ENCODE data around the gene MBIP.
"Not testable (repeated sequence)": the region's sequence is repeated elsewhere in the genome, so short reads cannot be mapped to it uniquely, and the experiment has no call there.

Gene MBIP, protein sequence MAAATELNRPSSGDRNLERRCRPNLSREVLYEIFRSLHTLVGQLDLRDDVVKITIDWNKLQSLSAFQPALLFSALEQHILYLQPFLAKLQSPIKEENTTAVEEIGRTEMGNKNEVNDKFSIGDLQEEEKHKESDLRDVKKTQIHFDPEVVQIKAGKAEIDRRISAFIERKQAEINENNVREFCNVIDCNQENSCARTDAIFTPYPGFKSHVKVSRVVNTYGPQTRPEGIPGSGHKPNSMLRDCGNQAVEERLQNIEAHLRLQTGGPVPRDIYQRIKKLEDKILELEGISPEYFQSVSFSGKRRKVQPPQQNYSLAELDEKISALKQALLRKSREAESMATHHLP

DNA sequence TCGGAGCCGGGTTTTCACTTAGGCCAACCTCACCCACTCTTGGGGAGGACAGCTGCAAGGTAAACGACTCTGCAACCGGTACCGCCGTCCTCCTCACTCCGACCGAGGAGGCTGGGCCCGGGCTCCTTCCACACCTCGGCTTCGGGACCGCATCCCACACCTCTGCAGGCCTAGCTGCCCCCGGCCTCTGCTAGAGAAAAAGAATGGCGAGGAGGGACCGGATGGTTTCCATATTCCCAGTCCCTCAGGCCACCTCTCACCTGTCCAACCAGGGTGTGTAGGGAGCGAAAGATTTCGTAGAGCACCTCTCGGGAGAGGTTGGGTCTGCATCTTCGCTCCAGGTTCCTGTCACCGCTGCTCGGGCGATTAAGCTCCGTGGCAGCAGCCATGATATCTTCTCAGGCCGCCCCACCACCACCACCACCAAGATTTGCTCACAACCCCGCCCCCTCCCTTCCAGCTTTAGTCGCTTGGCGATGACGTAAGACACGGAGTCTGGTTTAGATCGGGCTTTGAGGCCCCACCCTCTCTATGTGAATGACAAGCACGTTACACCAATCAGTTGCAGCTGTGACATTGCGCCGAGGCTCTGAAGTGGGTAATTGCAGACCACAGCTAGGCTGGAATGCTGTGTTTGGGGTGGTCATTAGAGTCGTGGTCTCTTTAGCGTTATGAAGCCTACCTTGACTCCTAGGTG lies at the start of gene MBIP:
Gene MBIP (minus strand): TSS at position 438 of the 697 bp plus-strand sequence. CDS start 49 bp downstream, at position 389.
- DNase-seq, result peak; percentile 82

DNA sequence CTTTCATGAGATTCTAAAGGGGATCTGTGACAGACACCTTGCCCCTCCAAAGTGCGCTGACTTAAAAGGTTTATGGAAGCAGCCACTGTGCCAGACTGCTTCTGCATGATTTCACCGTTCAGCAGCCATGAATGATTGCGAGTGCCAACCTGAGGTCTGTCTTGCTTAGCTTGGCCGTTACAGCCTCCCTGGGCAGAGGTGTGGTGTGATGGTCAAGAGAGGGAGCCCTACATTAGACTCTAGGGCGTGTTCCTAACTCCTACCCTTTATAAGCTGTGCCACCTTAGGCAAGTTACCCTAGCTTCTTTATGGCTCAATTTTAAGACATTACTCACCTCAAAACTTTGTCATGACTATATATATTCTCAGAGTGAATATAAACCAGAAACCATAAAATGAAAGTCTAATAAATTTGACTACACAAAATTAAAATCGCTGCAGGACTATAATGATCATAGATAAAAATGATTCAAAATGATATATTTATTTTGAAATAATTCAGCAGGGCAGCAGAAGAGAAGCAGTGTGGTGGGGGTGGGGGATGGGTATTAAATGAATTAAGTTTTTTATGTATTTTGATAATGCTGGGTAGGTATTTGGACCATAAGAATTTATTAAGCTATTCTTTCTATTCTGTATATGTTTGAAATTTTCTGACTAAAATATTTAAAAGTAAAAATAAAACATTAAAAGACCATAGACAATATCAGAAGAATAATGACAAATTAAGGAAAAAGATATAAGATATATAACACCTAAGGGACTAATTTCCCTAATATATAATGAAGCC lies 47.7 kb upstream of the MBIP start:
- DNase-seq, result no peak

DNA sequence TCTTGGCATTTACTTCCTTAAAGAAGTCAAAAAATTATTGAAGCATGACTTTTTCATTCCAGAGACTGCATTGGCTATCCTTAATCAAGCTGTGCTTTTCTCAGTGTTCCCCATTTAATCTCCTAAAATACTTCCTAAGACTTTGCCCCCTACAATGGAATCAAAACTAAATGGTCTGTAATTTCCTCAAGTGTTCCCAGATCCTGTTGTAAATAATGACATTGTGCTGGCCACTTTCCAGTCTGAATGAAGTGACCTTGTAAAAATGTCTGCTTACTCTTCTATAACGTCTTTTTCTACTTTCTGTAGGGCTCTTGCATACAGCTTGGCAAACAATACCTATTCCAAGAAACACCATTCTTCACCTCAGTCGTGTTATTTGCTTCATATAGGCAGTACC lies 45.3 kb upstream of the MBIP start:
- DNase-seq, result no peak

DNA sequence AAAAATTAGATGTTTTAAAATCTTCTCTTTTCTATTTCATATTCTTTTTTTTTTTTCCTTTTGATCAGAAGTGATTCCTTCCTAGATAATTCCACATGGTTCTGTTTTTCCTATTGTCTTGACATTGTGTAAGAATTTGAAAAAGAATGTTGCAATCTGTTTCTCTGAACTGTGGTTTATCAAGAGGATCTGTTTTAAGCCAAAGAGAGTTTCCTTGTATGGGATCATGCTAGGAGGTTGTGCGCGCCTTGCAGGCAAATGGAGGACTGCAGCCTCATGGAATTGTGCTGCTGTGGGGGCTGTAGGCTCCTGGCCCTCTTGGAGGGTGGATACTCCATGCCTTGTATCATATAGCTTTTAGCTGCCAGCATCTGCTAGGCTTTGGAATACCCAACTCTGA lies 43.3 kb upstream of the MBIP start:
- DNase-seq, result no peak

- no peak for DNase-seq
Observed at GRCh38 chr14:36362648-36363047, 42.2 kb upstream of the MBIP start.

DNA sequence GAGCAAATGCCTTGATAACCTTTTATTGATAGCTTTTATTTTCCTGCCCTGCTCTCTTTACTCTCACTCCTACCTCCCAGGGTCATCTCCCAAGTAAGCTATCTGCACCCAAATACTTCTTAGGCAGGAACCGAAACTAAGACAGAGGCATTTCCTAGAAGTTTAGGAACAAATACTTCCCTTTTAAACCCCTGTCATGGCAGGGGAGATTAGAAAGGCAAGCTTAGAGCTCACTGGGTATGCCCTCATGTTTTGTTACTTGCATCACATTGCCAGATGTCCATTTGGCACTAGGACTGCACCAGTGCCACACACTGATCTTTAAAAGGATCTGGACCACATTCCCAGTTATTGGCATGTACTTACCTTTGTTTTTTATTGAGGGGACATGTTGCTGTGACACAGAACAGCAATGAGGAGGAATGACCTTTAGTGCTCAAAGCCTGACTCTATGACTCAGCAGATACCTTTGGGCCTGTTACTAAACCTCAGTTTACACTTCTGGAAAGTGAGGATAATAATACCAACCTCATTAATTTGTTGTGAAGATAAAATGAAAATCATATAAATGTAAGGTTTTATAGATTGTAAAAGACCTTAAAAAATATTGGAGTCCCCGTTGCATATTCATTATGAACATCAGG lies 40.9 kb upstream of the MBIP start:
- DNase-seq, result no peak

DNA sequence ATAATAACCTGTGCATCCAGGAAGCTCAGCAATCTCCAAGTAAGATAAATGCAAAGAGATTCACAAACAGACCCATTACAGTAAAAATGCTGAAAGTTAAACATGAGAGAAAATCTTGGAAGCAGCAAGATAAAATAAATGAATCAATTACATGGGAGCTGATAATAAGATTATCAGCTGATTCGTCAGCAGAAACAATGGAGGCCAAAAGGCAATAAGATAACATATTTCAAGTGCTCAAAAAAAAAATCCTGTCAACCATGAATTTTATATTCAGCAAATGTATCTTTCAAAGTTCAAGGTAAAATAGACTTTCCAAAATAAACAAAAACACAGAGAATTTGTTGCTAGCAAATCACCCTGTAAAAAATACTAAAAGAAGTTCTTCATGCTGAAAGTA lies 36.4 kb upstream of the MBIP start:
- DNase-seq, result no peak

GRCh38 chr14:36346052-36346451 lies 25.6 kb upstream of the MBIP start:
- no peak for DNase-seq

DNA sequence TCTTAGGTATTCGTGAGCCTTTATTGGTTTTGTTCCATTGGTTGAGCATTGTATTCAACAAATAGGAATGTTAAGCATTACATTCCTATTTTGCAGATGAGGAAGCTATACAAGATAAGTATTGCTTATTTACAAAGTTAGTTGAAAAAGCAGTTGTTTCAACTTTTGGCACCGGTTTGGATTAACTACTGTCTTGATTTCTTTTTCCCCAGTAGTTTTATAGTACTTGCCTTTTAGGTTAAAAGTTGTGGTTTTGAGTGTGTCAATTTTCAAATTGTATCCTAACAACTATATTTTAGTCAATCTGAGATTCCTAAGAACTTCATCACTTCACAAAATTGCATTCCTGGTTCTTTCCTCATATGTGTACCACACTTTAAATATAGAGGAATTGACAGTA lies 23.8 kb upstream of the MBIP start:
- DNase-seq, result no peak

GRCh38 chr14:36341811-36342210 lies 21.4 kb upstream of the MBIP start:
- not testable (repeated sequence) for DNase-seq

DNA sequence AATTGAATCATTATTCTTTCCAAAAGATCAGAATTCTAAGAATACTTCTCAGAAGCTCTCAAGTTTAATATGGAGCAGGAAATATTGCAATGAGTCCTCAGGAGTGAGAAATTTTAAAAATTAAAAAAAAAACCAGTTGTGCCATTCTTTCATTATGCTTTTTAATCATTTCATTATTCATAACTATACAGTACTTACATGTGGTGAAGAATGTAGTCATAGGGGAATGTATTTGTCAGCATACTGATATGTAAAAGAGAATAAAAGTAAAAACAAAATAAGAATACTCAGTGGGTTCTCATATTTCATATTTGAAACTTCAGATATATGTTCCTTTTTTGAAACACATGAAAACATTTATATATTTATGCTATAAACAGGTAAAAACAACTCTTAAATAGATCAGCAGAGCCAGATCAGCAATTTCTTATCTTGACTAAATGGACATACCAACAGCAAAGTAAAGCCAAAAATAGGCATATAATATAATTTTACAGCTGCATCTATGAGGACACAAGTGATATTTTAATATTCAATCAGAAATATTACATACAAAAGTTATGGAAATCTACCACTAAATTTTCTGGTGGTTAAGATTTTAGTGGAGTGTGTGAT lies 19.9 kb upstream of the MBIP start:
- DNase-seq, result no peak

GRCh38 chr14:36339816-36340215 lies 19.4 kb upstream of the MBIP start:
- no peak for DNase-seq

DNA sequence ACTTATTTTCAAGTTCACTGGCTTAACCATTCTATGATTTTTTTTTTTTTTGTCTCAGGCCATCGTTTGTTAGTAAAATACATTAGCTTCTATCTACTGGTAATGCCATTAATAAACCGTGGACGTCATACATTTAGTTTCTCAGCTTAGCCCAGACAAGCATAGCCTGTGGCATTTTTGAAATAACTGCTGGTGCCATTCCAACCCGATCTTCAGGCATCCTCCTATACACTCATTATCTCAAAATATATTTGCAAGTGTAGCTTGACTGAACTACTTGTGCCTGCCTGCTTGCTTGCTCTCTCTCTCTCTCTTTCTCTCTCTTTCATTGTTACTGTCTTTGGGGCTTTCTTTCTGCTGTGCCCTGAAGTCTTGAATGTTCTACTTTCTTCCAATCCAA lies 12.7 kb upstream of the MBIP start:
- DNase-seq, result no peak

DNA sequence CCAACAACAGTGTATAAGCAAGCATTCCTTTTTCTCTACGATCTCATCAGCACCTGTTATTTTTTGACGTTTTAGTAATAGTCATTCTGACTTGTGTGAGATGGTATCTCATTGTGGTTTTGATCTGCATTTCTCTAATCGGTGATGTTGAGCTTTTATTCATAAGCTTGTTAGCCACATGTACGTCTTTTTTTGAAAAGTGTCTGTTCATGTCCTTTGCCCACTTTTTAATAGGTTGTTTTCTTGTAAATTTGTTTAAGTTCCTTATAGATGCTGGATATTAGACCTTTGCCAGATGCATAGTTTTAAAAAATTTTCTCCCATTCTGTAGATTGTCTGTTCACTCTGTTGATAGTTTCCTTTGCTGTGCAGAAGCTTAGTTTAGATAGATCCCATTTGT lies 7.1 kb upstream of the MBIP start:
- not testable (repeated sequence) for DNase-seq

- no peak for DNase-seq
Observed at GRCh38 chr14:36325853-36326252, 5.4 kb upstream of the MBIP start.

- DNase-seq, result no peak
Observed at GRCh38 chr14:36324897-36325296, 4.5 kb upstream of the MBIP start.

GRCh38 chr14:36320897-36321381 lies 502 bp upstream of the MBIP start:
- no peak for DNase-seq

GRCh38 chr14:36319899-36320199 lies 588 bp downstream of the MBIP start:
- DNase-seq, result no peak

DNA sequence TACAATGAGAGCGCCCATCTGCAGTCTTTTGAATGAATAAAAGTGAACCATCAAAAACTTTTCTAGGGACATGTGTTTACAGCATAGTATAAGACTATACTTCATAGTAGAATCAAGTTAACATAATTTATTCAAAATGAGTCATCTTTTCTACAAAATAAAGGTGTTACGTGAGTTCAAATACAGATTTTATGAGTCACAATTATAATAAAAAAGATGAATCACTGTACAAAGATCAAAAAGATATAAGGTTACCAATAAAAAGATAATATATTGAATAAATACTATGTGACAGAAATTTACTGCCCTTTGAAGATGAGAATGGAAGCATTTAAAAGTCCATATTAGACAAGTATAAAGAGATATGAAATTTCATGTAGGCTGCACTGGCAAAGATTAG lies 2.8 kb downstream of the MBIP start:
- DNase-seq, result no peak

DNA sequence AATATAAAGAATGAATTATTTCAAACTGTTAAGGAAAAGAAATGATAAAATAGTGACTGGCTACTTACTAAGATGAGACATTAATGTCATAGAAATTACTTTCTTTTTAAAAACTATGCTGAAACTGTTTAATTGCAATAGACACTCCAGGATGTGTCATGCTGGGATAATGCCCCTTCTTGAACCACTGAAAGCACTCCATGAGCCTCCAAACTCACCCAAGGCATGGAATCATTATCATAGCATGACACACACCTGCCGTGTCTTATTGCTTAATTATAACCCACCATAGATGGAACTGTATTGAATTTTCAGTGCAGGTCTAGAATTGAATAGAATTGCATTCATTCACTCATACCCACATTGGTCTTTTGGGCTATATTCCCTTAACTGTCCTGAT lies 4.3 kb downstream of the MBIP start:
- no peak for DNase-seq

DNA sequence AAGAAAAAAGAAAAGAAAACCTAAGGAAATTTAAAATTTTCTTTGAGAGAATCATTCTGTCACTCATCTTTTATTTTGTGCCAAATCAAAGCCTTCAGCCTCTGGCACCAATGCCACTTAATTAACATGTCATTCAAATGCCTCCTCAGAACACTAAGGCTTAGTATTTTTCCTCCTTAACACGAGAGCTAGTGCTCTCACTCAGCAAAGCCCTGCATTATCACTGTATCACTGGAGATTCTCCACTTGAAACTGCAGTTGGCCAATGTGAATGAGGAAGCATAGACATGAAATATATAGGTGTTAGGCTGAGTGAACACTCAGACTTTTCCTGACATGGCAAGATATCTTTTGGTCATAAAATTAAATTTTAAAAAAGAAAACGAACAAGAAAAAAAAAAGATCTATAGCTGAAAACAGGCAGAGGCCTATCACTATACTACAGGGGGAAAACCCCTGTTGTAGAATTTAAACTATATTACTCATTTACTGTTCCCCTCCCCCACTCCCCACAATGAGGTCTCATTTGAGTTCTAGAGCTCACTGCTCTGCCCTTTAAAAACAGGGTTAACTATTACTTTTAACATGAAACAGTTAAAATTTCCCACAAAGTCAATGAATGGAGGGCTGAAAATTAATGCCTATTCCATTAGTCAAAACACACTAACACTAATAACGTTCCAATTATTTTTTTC lies 5.1 kb downstream of the MBIP start:
- DNase-seq, result no peak

- no peak for DNase-seq
Observed at GRCh38 chr14:36313898-36314297, 6.5 kb downstream of the MBIP start.

Measured in activated CD4-positive, alpha-beta T cell treated with anti-CD3 and anti-CD28 coated beads for 1 hour (primary cell).